ENCODE measurements around the gene NF1. TPM values are rescaled to one million over a fixed set of nuclear protein-coding genes. Genes with fewer than 3 reads are reported as not detected.

The NF1 gene
- polyA plus RNA-seq, 3 donors = 1.2 to 7.4 (median 2.1) TPM

DNA sequence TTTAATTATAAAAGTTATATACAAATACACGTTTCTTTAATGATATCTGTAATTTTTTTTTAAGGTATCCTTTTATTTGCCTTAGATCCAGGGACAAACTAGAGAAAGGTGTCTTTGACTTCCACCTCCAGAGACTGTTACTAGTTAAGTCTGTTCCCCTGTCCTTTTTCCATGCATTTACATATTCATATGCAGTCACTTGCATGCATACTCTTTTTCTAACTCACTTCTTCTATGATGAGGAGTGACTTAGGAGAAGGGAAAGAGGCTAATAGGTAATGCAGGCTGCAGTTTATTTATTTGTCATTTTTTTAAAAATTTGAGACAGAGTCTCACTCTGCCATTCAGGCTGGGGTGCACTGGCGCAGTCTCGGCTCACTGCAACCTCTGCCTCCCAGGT, 141.4 kb downstream of the NF1 start:
- no peak overlapping the region for H2AFZ ChIP-seq (ENCODE audit: insufficient read depth, low read depth, low read length, poor library complexity, severe bottlenecking)
- WGBS (ENCODE audit: insufficient coverage) = 90% methylated on average over 2 of the region's 3 CpGs
- Mint-ChIP-seq H3K4me3 (no peak overlapping the region), H3K9me3 (peaks cover 0 to 1% (median 0%) of the 10 kb centered on the region in 7 donors), H3K27me3 (ENCODE audit: low read depth in 3 of 3) (no peaks in the 10 kb centered on the region), H3K27ac (no peak overlapping the region), H3K36me3 (peaks cover 44 to 58% of the 10 kb centered on the region in 2 donors), H3K4me1 (peaks cover 6% of the 10 kb centered on the region)
- DNase-seq = no peak
- no peaks in the 10 kb centered on the region for H3K79me2 ChIP-seq (ENCODE audit: insufficient read depth, low read length)
- TF ChIP-seq, protein P1, sequence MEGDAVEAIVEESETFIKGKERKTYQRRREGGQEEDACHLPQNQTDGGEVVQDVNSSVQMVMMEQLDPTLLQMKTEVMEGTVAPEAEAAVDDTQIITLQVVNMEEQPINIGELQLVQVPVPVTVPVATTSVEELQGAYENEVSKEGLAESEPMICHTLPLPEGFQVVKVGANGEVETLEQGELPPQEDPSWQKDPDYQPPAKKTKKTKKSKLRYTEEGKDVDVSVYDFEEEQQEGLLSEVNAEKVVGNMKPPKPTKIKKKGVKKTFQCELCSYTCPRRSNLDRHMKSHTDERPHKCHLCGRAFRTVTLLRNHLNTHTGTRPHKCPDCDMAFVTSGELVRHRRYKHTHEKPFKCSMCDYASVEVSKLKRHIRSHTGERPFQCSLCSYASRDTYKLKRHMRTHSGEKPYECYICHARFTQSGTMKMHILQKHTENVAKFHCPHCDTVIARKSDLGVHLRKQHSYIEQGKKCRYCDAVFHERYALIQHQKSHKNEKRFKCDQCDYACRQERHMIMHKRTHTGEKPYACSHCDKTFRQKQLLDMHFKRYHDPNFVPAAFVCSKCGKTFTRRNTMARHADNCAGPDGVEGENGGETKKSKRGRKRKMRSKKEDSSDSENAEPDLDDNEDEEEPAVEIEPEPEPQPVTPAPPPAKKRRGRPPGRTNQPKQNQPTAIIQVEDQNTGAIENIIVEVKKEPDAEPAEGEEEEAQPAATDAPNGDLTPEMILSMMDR (IDR thresholded peaks at IDR 0.05) = no peak
- H3K9me3 ChIP-seq (replicated peaks in 1 of 2; ENCODE audit: control insufficient read depth in 1 of 2, insufficient read depth in 1 of 2, low read length in 2 of 2) = no peaks in the 10 kb centered on the region
- peaks cover 21 to 65% of the 10 kb centered on the region in 2 donors for H3K36me3 ChIP-seq (replicated peaks in 1 of 2; ENCODE audit: control insufficient read depth in 1 of 2, insufficient read depth in 2 of 2, low read length in 2 of 2)
- H3K27ac ChIP-seq (ENCODE audit: low read depth in 1 of 2, low read length in 2 of 2) = no peak overlapping the region
- H3K4me2 ChIP-seq (replicated peaks; ENCODE audit: extremely low read depth, low read length, poor library complexity, severe bottlenecking) = no peak overlapping the region
- no peak overlapping the region for H3K4me3 ChIP-seq (replicated peaks in 1 of 3; ENCODE audit: low read depth in 2 of 3, low read length in 3 of 3)
- H3K9ac ChIP-seq (ENCODE audit: insufficient read depth, low read length, poor library complexity, severe bottlenecking) = no peak overlapping the region
- H4K20me1 ChIP-seq (ENCODE audit: insufficient read depth, low read length) = no peaks in the 10 kb centered on the region
- intact Hi-C loops (cut with micrococcal nuclease) = no loop called here
- H3K27me3 ChIP-seq (ENCODE audit: control insufficient read depth in 2 of 2, insufficient read depth in 2 of 2, low read length in 2 of 2) = no peaks in the 10 kb centered on the region
- H3K4me1 ChIP-seq (ENCODE audit: control insufficient read depth in 1 of 2, insufficient read depth in 2 of 2, low read length in 2 of 2) = no peaks in the 10 kb centered on the region

DNA sequence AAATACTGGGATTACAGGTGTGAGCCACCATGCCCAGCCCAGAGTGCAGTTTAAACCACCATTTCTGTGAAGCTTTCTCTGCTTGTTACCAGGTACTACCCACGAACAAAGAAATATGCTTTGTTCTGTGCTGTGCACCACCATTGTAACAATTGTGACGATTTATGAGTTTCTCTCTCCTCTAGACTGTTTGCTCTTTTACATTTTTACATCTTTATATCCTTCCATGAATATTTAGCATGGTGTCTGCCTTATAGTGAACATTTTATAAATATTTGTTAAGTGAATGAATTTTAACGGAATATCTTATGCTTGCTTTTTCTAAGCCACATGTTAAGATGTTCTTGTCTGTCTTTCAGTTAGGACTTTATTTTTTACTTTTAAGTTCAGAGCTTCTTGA, 141.9 kb downstream of the NF1 start:
- DNase-seq = no peak
- Histone ChIP-seq H3K9me3 (replicated peaks in 1 of 2; ENCODE audit: control insufficient read depth in 1 of 2, insufficient read depth in 1 of 2, low read length in 2 of 2) (no peaks in the 10 kb centered on the region), H3K9ac (ENCODE audit: insufficient read depth, low read length, poor library complexity, severe bottlenecking) (no peak overlapping the region), H3K4me1 (ENCODE audit: control insufficient read depth in 1 of 2, insufficient read depth in 2 of 2, low read length in 2 of 2) (no peaks in the 10 kb centered on the region), H3K4me2 (replicated peaks; ENCODE audit: extremely low read depth, low read length, poor library complexity, severe bottlenecking) (no peak overlapping the region), H2AFZ (ENCODE audit: insufficient read depth, low read depth, low read length, poor library complexity, severe bottlenecking) (no peak overlapping the region), H3K4me3 (replicated peaks in 1 of 3; ENCODE audit: low read depth in 2 of 3, low read length in 3 of 3) (no peak overlapping the region), H3K79me2 (ENCODE audit: insufficient read depth, low read length) (no peaks in the 10 kb centered on the region), H3K27ac (ENCODE audit: low read depth in 1 of 2, low read length in 2 of 2) (no peak overlapping the region), H3K27me3 (ENCODE audit: control insufficient read depth in 2 of 2, insufficient read depth in 2 of 2, low read length in 2 of 2) (no peaks in the 10 kb centered on the region), H4K20me1 (ENCODE audit: insufficient read depth, low read length) (no peaks in the 10 kb centered on the region), H3K36me3 (replicated peaks in 1 of 2; ENCODE audit: control insufficient read depth in 1 of 2, insufficient read depth in 2 of 2, low read length in 2 of 2) (peaks cover 21 to 68% of the 10 kb centered on the region in 2 donors)
- 100% methylated on average over 1 of the region's 3 CpGs for WGBS (ENCODE audit: insufficient coverage)
- H3K27me3 Mint-ChIP-seq (ENCODE audit: low read depth in 3 of 3) = no peaks in the 10 kb centered on the region
- no peak overlapping the region for H3K27ac Mint-ChIP-seq
- H3K9me3 Mint-ChIP-seq = peaks cover 0 to 4% (median 0%) of the 10 kb centered on the region in 7 donors
- TF ChIP-seq, protein P1 (IDR thresholded peaks at IDR 0.05) = no peak
- intact Hi-C loops (cut with micrococcal nuclease) = no loop called here
- H3K4me1 Mint-ChIP-seq = peaks cover 8% of the 10 kb centered on the region
- H3K4me3 Mint-ChIP-seq = no peak overlapping the region
- H3K36me3 Mint-ChIP-seq = peaks cover 47 to 61% of the 10 kb centered on the region in 2 donors
